SKM-1 treated with dmso at 0.1 percent for 144 hours (cell line): Measurements from ENCODE around the gene RNF130.

Experiments
- DNase-seq: peaks from one replicate; lab custom pipeline; 2025; ENCODE audit not compliant: unreplicated experiment; lab: John Stamatoyannopoulos, UW

The RNF130 gene

DNA sequence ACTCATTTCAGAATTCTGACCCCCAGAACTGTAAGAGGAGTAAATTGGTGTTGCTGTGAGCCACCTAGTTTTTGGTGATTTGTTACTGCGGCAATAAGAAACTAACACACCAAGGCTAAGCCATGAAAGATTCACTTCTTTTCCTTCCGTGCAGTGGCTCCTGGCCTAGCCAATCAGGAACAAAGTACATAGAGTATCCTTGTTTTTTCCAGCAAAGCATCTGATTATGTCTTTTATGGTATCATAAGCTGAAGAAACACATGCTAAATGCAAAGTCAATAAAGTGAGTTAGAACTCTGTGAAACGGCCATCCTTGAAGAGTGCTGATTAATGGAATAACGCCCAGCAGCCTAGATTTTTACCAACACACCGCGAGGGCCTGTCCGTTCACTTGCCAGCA is 11.4 kb downstream of the RNF130 start:
- no peak for DNase-seq

DNA sequence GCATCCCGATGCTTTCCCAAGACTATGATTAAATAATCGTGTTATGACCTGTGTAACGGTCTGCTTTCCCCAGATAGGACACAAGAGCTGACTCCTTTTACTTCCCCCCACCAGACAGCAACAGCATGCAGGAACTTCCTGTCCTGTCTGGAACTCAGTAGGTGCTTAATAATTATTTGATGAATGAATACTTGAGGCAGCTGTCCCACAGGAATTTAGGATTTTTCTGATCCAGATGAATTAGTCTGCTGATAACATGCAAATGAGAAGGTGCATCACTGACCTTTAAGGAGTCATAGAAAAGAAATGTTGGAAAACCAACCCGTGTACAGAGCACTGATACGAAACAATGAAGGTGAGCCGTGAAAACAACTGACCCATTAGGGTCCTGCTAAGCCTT is 12.2 kb downstream of the RNF130 start:
- DNase-seq = no peak

DNA sequence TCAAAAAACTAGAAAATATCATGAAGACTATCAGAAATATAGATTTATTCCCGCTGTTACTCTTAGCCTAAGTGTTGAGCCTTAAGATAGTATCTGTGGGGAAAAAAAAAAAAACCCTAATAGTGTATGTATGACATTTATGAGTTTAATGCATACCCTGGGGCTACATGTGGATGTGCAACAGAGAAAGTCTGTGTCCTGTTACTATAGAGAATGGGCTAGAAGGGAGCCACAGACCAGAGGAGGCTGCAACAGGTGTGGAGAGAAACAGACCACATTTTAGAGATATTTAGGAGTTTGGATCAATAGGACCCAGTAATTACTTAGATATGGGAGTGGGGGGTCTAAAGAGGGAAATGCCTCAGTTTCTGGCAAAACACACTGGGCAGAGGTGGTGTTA is 15.4 kb downstream of the RNF130 start:
- no peak for DNase-seq

DNA sequence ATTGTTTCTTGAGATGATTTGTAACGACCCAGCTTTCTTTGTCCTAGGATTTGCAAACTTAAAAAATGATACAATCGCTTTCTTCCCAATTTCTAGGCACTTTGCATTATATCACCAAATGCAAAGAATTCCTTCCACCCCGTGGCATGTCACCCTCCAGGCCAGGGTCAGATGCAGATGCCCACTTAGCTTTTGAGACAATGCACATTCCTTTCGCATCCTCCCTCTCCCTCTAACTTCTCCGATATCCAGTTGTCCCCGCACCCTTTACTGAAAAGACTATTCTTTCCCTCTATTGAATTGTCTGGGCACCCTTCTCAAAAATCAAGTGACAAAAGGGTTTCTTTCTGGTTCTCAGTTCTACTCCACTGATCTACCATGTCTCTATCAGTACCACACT is 17.3 kb downstream of the RNF130 start:
- DNase-seq = no peak

DNA sequence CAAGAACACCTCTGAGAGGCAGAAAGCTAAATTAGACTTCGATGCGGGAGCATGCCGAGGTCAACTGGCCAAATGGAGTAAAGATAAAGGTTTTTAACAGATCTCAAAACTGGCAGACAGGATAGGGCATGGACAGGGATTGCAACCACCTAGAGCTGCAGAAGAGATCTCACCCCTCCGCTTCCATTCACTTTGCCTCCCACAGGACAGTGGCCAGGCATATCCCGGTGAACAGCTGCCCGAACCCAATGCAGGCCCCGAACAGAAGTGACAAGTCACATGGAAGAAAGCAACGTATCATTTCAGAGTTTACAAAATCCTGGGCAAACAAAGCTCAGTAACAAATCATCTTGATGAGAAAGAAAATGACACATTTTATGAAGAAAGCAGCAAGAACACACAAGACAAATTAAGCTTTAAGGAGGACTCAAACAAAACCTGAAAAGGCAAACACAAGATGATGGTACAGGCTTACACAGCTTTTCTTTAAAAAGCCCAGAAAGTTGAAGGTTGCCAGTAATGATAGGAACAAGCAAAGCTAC is 18.4 kb downstream of the RNF130 start:
- DNase-seq = no peak

DNA sequence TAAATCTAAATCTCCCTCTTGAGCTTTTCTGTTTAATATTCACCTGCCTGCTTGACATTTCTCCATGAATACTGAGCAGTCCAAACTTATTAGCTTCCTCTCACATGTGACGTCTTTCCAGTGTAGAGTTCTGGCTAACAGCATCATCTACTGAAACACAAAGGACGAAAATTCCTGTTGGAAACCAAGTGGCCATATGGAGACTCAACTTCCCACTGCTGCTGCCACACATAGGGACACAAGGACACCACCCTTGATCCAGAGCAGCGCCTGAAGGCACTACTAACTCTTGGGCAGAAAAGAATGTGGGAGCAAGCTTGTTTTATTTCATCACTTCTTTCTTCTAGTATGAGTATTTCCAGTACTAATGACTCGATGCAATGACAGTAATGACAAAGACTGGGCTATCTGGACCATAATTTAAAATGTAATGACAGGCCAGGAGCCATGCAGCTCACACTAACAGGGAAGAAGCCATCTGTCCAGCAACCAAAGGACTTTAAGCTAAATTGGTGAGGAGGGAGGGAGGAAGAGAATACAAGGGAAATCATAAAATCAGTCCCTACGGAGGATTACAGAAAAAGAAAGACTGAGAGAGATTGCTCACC is 19.2 kb downstream of the RNF130 start:
- no peak for DNase-seq

DNA sequence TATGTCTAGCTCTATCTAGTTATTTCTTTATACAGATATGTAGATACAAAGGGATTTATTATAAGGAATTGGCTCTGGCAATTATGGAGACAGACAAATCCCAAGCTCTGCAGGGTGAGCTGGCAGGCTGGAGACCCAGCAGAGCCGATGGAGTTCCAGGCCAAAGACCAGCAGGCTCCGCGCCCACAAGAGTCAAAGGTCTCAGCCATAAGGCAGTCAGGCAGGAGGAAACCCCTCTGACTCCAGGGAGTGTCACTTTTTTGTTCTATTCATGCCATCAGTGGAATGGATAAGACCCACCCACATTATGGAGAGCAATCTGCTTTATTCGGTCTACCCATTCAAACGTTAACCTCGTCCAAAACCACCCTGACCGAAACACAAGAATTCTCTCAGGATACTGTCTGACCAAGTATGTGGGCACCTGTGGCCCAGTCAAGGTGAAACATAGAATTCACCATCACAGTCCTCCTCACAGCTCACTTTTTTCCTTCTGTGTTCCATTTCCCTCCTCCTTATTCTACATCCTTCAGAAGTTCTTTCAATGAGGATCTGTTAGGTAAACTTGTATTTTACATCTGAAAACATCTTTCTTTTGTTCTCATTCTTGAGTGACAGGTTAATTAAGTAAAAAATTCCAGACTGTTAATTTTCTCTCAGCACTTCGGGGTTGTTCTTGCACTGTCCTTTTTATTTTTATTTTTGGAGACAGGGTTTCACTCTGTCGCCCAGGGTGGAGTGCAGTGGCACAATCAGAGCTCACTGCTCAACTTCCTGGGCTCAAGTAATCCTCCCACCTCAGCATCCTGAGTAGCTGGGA is 21.2 kb downstream of the RNF130 start:
- DNase-seq = no peak

DNA sequence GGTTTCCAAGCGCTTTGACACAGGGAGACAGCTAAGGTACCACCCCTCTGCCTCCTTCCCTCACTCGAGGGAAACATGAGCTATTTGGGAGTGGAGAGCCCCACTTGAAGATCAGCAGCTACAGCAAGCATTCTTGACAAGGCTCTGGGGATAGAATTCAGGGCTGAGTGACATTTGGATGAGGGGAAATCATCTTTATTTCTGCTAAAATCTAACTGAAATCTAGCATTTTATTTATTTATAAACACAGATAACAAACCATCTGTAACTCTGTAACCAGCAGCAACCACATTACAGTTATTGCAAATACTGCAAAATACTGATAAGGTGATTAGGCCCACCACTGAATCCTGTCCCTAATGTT is 22.4 kb downstream of the RNF130 start:
- DNase-seq = no peak

DNA sequence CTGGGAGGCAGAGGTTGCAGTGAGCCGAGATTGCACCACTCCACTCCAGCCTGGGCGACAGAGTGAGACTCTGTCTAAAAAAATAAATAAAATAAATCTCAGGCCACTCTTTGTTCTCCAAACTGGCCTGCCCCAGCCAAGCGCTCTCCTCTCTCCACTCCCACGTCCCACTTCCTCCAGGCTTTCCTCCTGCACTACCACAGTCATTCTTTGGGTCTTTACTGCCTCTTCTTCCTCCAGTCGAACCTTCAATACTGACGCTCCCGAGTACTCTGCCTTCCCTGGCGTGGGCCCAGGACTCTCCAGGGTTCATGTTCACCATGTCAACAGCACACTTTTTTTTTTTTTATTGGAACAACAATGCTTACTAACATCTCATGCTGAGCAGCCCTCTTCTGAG is 23.9 kb downstream of the RNF130 start:
- no peak for DNase-seq

DNA sequence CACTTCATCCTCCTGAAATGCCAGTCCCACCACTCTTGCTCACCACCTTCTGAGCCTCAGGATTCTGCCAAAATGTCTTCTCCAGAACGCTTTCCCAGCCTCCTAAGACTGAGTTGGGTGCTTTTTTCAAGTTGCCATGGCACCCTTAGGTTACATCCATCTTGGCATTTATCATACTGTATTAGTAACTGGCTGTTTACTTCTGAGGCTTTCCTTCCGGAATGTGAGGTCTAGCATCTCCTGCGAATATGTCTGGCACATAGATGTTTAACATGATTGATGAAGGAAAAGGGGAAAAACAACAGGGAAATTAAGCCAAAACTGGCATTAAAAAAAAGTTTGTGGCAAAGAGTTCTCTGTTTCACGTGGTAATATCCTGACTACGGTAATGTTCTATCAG is 24.9 kb downstream of the RNF130 start:
- no peak for DNase-seq

DNA sequence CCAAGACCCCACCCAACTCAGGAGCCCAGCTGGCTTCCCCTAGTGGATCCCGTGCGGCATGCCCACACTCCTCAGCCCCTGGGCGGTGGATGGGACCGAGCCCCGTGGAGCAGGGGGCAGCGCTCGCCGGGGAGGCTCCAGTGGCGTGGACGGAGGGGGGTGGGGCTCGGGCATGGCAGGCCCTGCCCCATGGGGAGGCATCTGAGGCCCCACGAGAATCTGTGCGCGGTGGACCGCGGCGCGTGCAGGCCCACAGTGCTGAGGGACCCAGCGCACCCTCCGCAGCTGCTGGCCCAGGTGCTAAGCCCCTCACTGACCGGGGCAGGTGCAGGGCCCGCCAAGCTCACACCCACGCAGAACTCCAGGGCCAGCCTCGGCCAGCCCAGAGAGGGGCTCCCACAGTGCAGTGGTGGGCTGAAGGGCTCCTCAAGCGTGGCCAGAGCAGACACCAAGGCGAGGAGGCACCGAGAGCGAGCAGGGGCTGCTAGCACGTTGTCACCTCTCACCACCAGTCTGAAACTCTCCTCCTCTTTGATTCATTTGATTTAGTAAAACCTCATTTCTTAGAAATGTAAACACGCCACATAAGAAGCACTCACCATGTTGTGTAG is 25.6 kb downstream of the RNF130 start:
- no peak for DNase-seq

DNA sequence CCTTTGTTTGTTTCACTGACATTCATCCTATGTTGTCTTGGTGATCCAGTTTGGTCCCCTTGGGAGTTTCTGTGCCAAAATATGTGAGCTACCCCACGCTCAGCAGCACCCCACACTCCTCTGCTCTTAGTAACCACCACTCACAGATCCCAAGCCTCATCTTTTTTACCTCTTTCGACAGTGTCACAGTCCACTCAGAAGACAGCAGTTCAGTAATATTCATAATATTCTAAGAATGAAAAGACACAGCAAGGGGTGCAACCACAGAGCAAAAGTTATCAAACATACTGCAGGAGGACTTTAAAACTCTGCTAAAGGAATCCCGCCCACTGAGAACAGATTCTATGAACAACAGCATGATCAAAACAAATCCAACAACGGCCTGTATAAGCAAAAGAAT is 28.2 kb downstream of the RNF130 start:
- no peak for DNase-seq

DNA sequence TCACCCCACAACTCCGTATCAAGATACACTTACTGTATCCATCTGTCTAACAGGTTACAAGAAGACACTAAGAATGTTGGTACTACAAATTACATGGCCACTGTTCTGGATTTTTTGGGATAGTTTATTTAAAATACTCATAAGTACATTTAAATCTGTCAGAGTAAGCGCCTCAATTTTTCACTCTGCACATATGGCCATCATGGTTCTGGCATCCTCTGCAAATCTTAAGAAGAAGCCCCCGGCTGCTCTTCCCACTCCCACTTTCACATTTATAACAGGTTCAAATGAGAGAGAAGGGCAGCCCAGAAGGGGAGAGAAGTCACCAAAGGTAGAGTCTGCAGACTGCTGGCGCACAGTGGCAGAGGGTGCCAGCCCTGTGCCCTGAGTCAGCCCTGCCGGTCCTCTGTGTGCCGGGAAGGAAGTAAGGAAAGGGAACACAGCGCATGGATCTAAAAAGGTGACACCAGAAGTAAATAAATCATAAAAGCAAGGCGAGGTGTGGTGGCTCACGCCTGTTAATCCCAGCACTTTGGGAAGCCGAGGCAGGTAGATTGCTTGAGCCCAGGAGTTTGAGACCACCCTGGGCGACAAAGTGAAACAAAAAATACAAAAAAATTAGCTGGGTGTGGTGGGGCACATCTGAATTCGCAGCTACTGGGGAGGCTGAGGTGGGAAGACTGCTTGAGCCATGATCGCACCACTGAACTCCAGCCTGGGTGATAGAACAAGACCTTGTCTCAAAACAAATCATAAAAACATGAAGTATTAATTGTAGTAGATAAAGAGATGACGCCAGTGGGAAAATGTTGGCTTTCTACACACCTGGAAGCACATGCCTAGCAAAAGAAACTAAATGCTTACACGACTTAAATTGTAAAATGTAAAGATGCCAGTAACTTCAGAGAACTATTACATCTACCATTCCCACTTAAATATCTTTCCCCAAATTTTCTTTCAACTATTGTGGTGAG is 30.0 kb downstream of the RNF130 start:
- no peak for DNase-seq

DNA sequence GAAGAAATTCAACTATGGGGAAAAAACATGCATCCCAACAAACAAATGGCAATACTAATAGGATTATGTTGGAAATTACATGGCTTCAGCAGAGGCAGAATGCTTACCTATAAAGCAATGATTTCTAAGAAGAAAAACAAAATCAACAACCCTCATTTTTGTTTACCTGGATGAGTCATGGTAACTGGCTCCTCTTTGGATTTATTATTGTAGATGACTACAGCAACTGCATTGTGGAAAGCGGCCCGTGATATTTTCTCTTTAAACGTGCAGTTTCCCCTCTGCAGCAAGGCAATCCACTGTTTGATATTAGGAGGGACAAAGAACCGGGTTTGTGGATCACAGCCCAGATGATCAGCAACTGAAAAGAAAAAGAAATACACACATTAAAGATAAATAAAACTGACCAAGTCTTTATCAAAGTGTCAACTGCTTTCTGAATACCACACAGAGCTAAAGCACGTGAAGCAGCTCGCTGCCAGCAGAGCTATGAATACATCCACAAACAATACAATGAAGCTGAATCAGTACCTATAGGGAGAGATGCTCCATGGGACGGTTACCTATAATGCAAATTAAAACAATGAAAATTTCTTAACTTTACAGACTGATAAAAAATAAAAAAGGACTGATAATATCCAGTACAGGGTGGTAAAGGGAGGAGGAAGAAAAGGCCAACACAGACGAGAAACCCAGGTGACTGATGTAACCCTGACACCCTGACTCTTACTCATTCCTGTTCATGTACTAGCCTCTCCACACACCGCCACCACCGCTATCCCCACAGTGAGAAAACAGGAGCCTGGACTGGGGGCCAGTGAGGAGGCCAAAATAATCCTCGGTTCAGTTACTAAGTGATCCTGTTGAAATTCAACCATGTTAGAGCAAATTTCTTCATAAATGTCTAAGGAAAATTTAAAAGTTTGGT is 31.0 kb downstream of the RNF130 start:
- no peak for DNase-seq

DNA sequence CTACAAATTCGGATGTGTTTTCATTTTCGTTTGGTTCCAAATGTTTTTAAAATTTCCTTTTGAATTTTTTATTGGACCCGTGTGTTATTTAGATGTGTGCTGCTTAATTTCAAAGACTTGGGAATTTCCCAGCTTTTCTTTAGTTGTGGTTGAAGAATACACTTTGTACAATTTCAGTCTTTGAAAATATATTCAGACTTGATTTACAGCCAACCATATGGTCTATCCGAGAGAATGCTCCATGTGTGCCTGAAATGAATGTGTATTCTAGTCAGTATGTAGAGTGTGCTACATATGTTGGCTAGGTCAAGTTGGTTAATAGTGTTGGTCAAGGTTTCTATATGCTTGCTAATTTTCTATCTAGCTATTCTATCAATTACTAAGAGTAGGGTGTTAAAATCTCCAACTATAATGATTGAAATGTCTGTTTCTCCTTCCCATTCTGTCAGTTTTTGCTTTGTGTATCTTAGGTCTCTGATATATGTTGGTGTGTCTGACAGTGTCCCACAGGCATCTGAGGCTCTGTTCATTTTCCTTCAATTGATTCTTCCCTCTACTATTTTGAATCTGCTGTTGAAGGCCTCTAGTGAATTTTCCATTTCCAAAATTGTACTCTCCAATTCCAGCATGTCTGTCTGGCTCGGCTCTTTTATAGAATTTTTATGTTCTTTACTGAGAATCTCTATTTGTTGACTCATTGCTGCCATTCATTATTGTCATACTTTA is 36.2 kb downstream of the RNF130 start:
- no peak for DNase-seq

DNA sequence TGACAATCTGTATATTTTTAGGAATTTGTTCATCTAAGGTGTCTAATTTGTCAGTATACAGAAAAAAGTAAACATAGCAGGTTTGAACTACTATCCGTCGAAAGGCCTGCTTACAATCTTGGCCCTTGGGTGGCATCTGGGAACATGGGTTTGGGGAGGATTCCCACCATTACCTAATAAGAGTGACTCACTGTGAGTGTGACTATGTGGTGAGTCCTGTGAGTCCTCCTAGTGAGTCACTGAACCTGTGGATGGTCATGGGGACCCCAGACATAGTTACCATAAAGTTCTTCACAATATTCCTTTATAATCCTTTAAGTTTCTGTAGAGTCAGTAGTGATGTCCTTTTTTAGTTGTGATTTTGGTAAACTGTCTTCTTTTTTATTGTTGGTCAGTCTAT is 37.0 kb downstream of the RNF130 start:
- DNase-seq = no peak

DNA sequence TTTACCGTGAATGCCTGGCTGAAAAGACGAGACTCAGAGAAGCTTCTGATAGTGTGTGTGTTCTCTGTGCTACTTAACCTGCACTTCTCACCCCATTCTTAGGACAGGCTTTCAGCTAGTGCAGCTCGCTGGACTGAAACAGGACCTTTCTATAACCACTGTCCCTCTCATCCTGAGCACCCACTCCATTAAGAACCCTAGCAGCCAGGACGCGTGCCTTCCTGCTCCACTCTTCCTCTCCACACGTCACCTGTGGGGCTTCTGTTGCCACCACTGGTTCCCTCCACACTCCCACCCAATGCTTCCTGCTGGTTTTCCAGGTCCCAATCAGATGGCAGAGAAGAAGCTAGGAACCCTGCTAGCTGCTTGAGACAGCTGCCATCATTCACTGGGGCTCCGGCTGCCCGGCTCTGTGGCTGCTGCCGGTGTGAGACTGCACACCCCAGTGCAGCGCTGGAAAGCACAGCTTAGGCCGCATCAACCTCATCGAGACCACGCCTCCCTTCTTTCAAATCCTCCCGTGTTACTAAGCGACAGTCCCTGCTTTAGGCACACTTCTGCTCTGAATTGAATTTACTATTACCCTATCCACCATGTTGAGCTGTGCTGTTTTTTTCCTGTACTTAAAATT is 44.0 kb downstream of the RNF130 start:
- no peak for DNase-seq

DNA sequence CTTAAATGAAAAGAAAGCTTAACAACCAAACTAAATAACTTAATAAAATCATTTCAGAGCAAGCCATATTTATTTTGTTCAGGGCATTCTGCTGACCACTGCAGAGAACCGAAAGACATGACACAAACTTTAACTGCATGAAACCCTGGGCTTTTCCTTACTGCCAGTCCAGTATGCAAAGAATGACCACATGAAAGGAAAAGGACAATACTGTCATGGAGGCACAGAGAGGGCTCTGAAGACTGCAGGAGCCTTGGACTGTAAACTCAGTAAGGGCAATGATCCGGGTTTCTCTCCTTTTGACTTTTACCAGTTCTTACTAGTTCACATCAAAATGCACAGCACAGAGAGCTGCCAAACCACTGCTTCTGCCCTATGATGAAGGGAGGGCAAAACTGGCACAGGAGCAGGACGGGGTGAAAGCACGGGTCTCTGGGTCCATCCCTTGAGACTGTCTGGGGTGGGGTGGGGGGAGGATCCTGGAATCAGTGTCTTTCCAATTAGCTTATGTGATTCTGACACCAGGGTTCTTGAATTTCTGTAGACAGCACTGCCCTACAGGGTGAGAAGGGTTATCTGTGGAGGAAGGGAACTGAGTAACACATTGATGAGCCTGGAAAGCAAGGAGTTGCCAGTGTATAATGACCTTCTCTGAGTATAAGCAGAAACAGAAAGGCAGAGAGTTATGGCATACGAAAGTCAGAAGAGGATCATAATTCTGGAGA is 44.7 kb downstream of the RNF130 start:
- DNase-seq = no peak
